ENCODE results near the gene ALCAM.
"Not testable (repeated sequence)": the region's sequence is repeated elsewhere in the genome, so short reads cannot be mapped to it uniquely, and the experiment has no call there.

Gene ALCAM

DNA sequence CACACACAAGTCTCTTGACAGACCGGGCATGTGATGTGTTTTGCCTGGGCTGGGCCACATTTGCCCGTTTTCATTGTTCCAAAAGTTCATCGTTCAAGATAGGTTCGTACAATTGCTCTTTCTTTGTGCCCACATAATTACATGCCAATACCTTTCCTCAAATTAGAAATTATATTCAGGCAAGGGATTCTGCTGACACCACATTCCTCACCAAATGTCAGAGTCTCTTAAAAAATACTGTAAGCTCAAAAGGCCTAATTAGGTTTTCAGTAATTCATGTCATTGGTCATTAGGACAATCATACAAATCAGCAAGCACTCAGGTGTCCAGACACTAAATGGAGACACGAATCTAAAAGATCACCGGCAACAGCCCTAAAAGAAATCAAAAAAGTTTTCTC lies 215.3 kb downstream of the ALCAM start:
- FAIRE-seq (no peak), DNase-seq (ENCODE audit: insufficient read length) (no peak)
- TF ChIP-seq TAF1 (IDR thresholded peaks at IDR 0.05; ENCODE audit: borderline replicate concordance, low read depth, low read length) (no peak), POLR2A (IDR thresholded peaks at IDR 0.05; ENCODE audit: low read depth, low read length) (no peak), POLR2AphosphoS5 (IDR thresholded peaks at IDR 0.05; ENCODE audit: low read depth, low read length) (no peak)

GRCh38 chr3:105584003-105584790 lies 217.5 kb downstream of the ALCAM start:
- no peak for FAIRE-seq
- no peak for TF ChIP-seq POLR2A (IDR thresholded peaks at IDR 0.05; ENCODE audit: low read depth, low read length)
- no peak for TF ChIP-seq POLR2AphosphoS5 (IDR thresholded peaks at IDR 0.05; ENCODE audit: low read depth, low read length)
- TF ChIP-seq TAF1 (IDR thresholded peaks at IDR 0.05; ENCODE audit: borderline replicate concordance, low read depth, low read length), result no peak
- DNase-seq (ENCODE audit: insufficient read length), result no peak

DNA sequence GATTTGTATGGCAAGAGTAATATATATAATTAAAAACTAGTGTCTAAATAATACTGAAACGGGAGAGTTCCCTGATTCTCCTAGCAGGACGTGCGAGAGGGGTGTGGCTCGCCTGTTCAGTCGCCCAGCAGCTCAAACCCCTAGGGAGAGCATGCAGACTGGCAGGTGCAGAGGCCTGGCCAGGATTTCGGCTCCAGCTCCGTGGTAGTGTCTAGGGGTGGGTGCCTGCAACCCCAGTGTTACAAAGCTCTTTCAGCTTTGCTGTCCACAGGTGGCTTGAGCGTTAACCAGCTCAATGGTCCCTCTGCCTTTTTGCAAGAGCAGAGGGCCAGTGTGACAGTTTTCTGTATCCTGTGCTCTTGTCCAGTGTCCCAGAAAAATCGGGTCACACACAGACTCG lies 226.6 kb downstream of the ALCAM start:
- DNase-seq (ENCODE audit: insufficient read length) (no peak), FAIRE-seq (no peak)
- TF ChIP-seq POLR2AphosphoS5 (IDR thresholded peaks at IDR 0.05; ENCODE audit: low read depth, low read length), result no peak
- no peak for TF ChIP-seq POLR2A (IDR thresholded peaks at IDR 0.05; ENCODE audit: low read depth, low read length)
- no peak for TF ChIP-seq TAF1 (IDR thresholded peaks at IDR 0.05; ENCODE audit: borderline replicate concordance, low read depth, low read length)

- TF ChIP-seq TAF1 (IDR thresholded peaks at IDR 0.05; ENCODE audit: borderline replicate concordance, low read depth, low read length) (no peak), POLR2A (IDR thresholded peaks at IDR 0.05; ENCODE audit: low read depth, low read length) (no peak), POLR2AphosphoS5 (IDR thresholded peaks at IDR 0.05; ENCODE audit: low read depth, low read length) (no peak)
- DNase-seq (ENCODE audit: insufficient read length) (no peak), FAIRE-seq (no peak)
These were observed 227.5 kb downstream of the ALCAM start for GRCh38 chr3:105594219-105594618.

GRCh38 chr3:105598042-105598796 lies 231.5 kb downstream of the ALCAM start:
- FAIRE-seq (no peak), DNase-seq (ENCODE audit: insufficient read length) (no peak)
- TF ChIP-seq TAF1 (IDR thresholded peaks at IDR 0.05; ENCODE audit: borderline replicate concordance, low read depth, low read length) (no peak), POLR2A (IDR thresholded peaks at IDR 0.05; ENCODE audit: low read depth, low read length) (no peak), POLR2AphosphoS5 (IDR thresholded peaks at IDR 0.05; ENCODE audit: low read depth, low read length) (no peak)

DNA sequence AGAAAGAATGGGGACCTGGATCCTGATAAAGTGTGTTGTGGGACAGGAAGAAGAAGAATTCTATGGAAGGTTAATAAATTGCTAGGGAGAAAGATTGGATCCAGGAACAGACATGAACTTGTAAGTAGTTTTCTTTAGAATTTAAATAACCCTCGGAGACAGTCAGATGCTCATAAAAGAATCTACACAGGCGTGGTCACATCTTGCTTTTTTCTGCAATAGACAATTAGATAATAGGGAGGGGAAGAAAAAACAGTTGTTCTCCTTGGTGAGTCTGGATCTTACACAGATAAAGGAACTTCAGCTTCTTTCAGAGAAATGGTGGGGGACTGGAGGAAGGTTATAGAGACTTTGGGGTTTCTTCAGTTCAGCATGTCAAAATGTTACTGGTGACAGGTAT lies 232.6 kb downstream of the ALCAM start:
- TF ChIP-seq POLR2AphosphoS5 (IDR thresholded peaks at IDR 0.05; ENCODE audit: low read depth, low read length) (no peak), POLR2A (IDR thresholded peaks at IDR 0.05; ENCODE audit: low read depth, low read length) (no peak), TAF1 (IDR thresholded peaks at IDR 0.05; ENCODE audit: borderline replicate concordance, low read depth, low read length) (no peak)
- no peak for FAIRE-seq
- no peak for DNase-seq (ENCODE audit: insufficient read length)

GRCh38 chr3:105601756-105602155 lies 235.0 kb downstream of the ALCAM start:
- FAIRE-seq, result not testable (repeated sequence)

DNA sequence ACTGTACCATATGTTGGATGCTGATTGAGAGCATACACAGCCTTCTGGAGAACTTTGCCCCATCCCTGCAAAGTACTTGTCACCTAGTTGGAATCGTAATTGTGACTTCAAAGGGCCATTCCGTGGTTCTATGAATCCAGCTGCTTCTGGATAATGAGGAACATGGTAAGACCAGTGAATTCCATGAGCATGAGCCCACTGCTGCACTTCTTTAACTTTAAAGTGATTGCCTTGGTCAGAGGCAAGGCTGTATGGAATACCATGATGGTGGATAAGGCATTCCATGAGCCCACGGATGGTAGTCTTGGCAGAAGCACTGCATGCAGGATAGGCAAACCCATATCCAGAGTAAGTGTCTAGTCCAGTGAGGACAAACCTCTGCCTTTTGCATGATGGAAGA lies 235.6 kb downstream of the ALCAM start:
- not testable (repeated sequence) for FAIRE-seq; DNase-seq (ENCODE audit: insufficient read length)

More at GRCh38 chr3:105601756-105602155, 235.0 kb downstream of the ALCAM start:
- not testable (repeated sequence) for DNase-seq (ENCODE audit: insufficient read length)

DNA sequence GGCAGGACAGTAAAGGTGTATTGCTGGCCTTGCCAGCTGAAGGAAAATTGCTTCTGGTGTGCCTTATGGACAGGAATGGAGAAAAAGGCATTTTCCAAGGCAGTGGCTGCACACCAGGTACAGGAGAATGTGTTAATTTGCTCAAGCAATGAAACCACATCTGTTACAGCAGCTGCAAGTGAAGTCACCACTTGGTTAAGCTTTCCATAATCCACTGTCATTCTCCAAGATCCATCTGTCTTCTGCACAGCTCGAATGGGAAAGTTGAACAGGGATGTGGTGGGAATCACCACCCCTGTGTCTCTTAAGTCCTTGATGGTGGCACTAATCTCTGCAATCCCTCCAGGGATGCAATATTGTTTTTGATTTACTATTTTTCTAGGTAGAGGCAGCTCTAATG lies 236.8 kb downstream of the ALCAM start:
- FAIRE-seq; DNase-seq (ENCODE audit: insufficient read length): not testable (repeated sequence)

- DNase-seq (ENCODE audit: insufficient read length), result no peak
- TF ChIP-seq TAF1 (IDR thresholded peaks at IDR 0.05; ENCODE audit: borderline replicate concordance, low read depth, low read length) (no peak), POLR2AphosphoS5 (IDR thresholded peaks at IDR 0.05; ENCODE audit: low read depth, low read length) (no peak), POLR2A (IDR thresholded peaks at IDR 0.05; ENCODE audit: low read depth, low read length) (no peak)
- peak; percentile 56 for FAIRE-seq
These were observed 239.3 kb downstream of the ALCAM start for GRCh38 chr3:105606016-105606415.

DNA sequence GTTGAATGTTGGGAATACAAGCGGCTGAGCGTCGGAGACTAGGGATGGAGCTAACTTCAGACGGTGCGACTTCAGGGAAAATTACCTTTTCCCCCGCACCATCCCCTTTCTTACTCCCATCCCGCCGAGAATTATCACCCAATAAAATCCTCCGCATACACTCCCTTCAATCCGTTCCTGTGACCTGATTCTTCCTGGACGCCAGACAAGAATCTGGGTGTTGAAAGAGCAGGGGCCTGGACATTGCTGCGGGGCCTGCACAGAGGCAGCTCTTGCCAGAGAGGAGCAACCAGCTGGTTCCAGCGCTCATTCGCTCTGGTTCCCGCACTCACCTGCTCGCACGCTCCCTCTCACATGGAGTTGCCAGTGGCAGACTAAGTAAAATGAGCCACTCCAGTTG lies 241.9 kb downstream of the ALCAM start:
- no peak for DNase-seq (ENCODE audit: insufficient read length)
- TF ChIP-seq POLR2A (IDR thresholded peaks at IDR 0.05; ENCODE audit: low read depth, low read length) (no peak), POLR2AphosphoS5 (IDR thresholded peaks at IDR 0.05; ENCODE audit: low read depth, low read length) (no peak), TAF1 (IDR thresholded peaks at IDR 0.05; ENCODE audit: borderline replicate concordance, low read depth, low read length) (no peak)
- FAIRE-seq, result no peak

DNA sequence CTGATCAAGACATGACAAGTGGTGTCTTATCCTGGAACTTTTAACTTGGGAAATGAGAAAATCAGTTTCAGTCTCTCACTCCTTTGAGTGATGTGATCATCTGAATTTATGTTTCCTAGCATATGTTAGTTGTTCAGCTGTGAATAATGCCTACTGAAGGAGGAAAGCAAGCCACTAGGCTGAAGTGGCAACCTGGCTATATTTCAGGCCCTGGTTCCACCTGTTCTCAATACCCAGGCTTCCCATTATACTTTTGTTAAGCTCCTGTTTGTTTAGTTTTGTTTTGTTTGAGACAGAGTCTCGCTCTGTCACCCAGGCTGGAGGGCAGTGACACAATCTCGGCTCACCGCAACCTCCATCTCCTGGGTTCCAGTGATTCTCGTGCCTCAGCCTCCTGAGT lies 243.8 kb downstream of the ALCAM start:
- DNase-seq (ENCODE audit: insufficient read length) (no peak), FAIRE-seq (no peak)
- TF ChIP-seq POLR2A (IDR thresholded peaks at IDR 0.05; ENCODE audit: low read depth, low read length) (no peak), POLR2AphosphoS5 (IDR thresholded peaks at IDR 0.05; ENCODE audit: low read depth, low read length) (no peak), TAF1 (IDR thresholded peaks at IDR 0.05; ENCODE audit: borderline replicate concordance, low read depth, low read length) (no peak)

All from GM12892 (cell line).